BJ (cell line): ENCODE data around the gene KAT7. TPM values are rescaled to one million over a fixed set of nuclear protein-coding genes. Genes with fewer than 3 reads are reported as not detected.

ENCODE experiments used
- CTCF ChIA-PET: fragments of 350-600 bp; formaldehyde crosslinking; extraction: SDS; loops from one replicate; lab custom pipeline; 2021; ENCODE audit warnings: antibody characterized with exemption, inconsistent platforms; lab: Yijun Ruan, JAX
- POLR2A ChIA-PET: fragments of 300-600 bp; sonication (Branson Sonifier 250); formaldehyde crosslinking; extraction: SDS; loops from one replicate; lab custom pipeline; 2021; ENCODE audit warnings: antibody characterized with exemption; lab: Charles Lee
- DNase-seq: peaks from one replicate; pipeline ENCODE4 v3.0.0-alpha.2; 2011; ENCODE audit warnings: low read depth
- H3K27me3 ChIP-seq: 2 replicates; pipeline ENCODE4 v1.6.0; 2011; ENCODE audit warnings: low read length; ENCODE audit not compliant: control insufficient read depth, insufficient read depth
- H3K36me3 ChIP-seq: 2 replicates; pipeline ENCODE4 v1.5.1; 2011; ENCODE audit warnings: low read length; ENCODE audit not compliant: control insufficient read depth, insufficient read depth
- H3K4me3 ChIP-seq: 2 replicates; pipeline ENCODE4 v1.5.1; 2011; ENCODE audit warnings: low read depth, mild to moderate bottlenecking, control low read depth, low read length
- polyA plus RNA-seq: library from polyadenylated mRNA; depleted of rRNA; stranded (reverse); fragments of >200 nt; gene quantifications from 2 replicates; pipeline ENCODE4 v1.2.3, GENCODE V29; 2011
- TF ChIP-seq, protein P1 (sequence below): IDR thresholded peaks from 2 replicates; pipeline ENCODE4 v1.5.1; 2011; ENCODE audit warnings: low read depth, mild to moderate bottlenecking, control low read depth, inconsistent platforms, low read length, moderate library complexity; ENCODE audit not compliant: insufficient read depth

Gene KAT7
- polyA plus RNA-seq, 1 experiment: 23.0 TPM

DNA sequence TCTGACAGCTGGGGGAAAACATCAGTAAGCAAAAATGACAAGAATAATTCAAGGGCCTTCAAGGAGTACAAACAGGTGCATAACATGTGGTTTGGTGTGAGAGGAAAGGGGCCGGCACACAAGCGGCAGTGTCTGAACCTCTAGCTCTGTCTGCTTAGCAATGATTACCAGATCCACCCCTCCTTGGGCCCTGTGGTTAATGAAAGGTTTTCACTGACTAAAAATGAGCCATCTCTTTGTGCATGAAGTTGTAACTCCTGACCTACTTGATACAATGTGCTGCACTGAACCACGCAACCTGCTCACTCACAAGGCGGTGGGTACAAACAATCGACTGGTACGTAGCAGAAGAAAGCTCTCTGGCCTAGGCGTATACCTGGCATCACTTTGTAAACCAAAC is 39.7 kb upstream of the KAT7 start:
- no peak for DNase-seq
- TF ChIP-seq, protein P1, sequence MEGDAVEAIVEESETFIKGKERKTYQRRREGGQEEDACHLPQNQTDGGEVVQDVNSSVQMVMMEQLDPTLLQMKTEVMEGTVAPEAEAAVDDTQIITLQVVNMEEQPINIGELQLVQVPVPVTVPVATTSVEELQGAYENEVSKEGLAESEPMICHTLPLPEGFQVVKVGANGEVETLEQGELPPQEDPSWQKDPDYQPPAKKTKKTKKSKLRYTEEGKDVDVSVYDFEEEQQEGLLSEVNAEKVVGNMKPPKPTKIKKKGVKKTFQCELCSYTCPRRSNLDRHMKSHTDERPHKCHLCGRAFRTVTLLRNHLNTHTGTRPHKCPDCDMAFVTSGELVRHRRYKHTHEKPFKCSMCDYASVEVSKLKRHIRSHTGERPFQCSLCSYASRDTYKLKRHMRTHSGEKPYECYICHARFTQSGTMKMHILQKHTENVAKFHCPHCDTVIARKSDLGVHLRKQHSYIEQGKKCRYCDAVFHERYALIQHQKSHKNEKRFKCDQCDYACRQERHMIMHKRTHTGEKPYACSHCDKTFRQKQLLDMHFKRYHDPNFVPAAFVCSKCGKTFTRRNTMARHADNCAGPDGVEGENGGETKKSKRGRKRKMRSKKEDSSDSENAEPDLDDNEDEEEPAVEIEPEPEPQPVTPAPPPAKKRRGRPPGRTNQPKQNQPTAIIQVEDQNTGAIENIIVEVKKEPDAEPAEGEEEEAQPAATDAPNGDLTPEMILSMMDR: no peak
- no peaks in the 10 kb centered on the region for H3K27me3 ChIP-seq
- POLR2A ChIA-PET: no interaction called here
- CTCF ChIA-PET: interaction anchor here (1.2 kb wide), 1 partner anchor 8 kb away, joined by 3 read pairs; no protein-coding TSS in a partner anchor
- no peak overlapping the region for H3K4me3 ChIP-seq
- no peaks in the 10 kb centered on the region for H3K36me3 ChIP-seq

DNA sequence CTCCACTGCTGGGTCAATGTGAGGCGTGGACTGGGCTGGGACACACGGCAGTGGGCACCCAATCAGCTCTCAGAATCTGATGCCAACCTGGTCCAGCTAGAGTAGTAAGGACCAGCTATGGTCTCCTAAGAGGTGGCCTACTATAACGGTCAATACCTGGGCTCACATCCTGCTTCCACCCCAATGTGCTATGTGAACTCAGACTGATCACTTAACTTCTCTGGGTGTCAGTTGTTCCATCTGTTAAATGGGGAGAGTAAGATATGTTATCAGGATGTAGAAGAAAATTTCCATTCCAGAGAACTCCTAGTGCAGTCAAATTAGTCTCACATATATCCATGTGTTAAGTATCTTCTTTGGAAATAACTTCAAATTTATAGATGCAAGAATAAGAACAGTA is 38.8 kb upstream of the KAT7 start:
- no peaks in the 10 kb centered on the region for H3K27me3 ChIP-seq
- H3K36me3 ChIP-seq: no peaks in the 10 kb centered on the region
- ChIA-PET POLR2A (no interaction called here), CTCF (no interaction called here)
- no peak overlapping the region for H3K4me3 ChIP-seq
- TF ChIP-seq, protein P1: no peak
- no peak for DNase-seq

DNA sequence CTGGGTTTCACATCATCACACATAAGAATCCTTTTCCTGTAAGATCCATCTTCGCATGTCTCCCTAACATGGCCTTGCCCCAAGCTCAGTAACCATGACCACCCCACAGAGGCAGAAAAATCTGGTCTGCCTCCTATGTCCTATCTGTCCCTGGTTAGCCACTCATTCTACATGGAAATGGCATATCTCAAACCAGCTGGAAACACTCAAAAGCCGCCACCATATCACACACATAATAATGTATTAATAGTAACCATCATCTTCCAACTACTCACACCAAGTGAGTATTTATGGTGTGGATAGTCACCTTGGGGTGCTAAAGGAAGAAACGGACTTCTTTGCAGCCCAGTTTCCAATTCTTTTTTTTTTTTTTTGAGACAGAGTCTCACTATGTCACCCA is 36.0 kb upstream of the KAT7 start:
- Histone ChIP-seq H3K27me3 (no peaks in the 10 kb centered on the region), H3K4me3 (no peak overlapping the region), H3K36me3 (no peaks in the 10 kb centered on the region)
- no peak for DNase-seq
- ChIA-PET CTCF (interaction anchor here (1.0 kb wide), 1 partner anchor 194 kb away, joined by 3 read pairs; no protein-coding TSS in a partner anchor), POLR2A (no interaction called here)
- TF ChIP-seq, protein P1: no peak

DNA sequence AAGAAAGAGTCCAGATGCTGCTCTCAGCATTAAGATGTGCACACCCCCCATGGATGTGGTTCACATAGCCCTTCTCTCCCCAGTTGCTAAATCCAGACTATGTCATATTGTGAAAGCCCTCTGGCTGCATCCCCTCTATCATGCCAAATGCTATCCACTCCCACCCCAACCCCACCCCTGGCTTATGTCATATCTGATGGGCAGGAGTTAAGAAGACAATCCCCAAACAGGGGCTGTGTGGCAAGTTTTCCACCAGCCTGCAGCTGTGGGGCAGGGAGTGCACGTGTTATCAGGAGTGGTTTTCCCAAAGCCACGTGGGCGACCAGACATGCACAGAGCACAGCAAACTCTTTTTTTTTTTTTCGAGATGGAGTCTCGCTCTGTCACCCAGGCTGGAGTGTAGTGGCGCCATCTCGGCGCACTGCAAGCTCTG is 34.5 kb upstream of the KAT7 start:
- POLR2A ChIA-PET: no interaction called here
- Histone ChIP-seq H3K4me3 (no peak overlapping the region), H3K36me3 (no peaks in the 10 kb centered on the region), H3K27me3 (no peaks in the 10 kb centered on the region)
- CTCF ChIA-PET: interaction anchor here (0.8 kb wide), 1 partner anchor 184 kb away, joined by 3 read pairs; no protein-coding TSS in a partner anchor
- DNase-seq: no peak
- TF ChIP-seq, protein P1: no peak

DNA sequence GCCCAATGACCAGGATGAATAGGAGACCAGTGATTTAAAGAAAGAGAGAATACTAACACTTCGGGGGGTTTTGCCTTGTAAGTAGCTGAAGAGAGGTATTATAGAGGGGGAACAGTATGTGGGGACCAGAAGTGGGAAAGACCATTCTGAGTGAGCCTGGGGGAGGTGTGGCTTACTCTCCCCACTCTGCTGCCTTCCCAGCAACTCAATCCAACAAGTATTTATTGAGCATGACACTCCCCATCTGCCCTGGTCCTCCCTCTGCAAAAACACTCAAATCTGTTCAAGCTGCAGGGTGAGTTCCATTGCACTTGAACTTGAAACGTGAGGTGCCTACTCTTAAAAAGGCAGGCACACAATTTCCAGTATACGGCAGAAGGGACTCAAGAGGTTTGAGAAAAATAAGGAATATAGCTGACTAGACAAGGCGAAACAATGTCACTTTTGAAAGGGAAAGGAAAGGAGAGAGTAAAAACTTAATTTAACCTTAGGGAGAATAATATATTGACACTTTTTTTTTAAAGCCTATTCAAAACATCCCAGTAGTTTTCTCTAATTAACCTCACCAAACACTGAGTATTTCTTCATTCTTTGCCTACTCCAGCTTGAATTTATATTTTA is 32.7 kb upstream of the KAT7 start:
- Histone ChIP-seq H3K36me3 (no peaks in the 10 kb centered on the region), H3K27me3 (peaks cover 2% of the 10 kb centered on the region), H3K4me3 (no peak overlapping the region)
- no peak for DNase-seq
- TF ChIP-seq, protein P1: no peak
- ChIA-PET POLR2A (no interaction called here), CTCF (interaction anchor here (1.3 kb wide), 1 partner anchor 23 kb away, joined by 3 read pairs; no protein-coding TSS in a partner anchor)
